Hepatocyte (in vitro differentiated cells): ENCODE measurements around the gene MAP3K5. TPM values are rescaled to one million over a fixed set of nuclear protein-coding genes. Genes with fewer than 3 reads are reported as not detected.

ENCODE experiments used
- DNase-seq: peaks from one replicate; pipeline ENCODE4 v3.0.0-alpha.2; 2016; ENCODE audit warnings: low spot score
- H2AFZ ChIP-seq: fragments of 200-600 bp; sonication (generic); 2 replicates; pipeline ENCODE4 v1.6.0; 2016; ENCODE audit warnings: antibody characterized with exemption, mild to moderate bottlenecking
- H3K27ac ChIP-seq: fragments of 200-600 bp; sonication (generic); 2 replicates; pipeline ENCODE4 v1.5.1; 2016; ENCODE audit warnings: mild to moderate bottlenecking
- H3K27me3 ChIP-seq: fragments of 200-600 bp; sonication (generic); 2 replicates; pipeline ENCODE4 v1.6.1; 2016
- H3K36me3 ChIP-seq: fragments of 200-600 bp; sonication (generic); replicated peaks from 2 replicates; pipeline ENCODE4 v1.5.1; 2016; ENCODE audit warnings: low read depth; ENCODE audit not compliant: insufficient read depth
- H3K4me1 ChIP-seq: fragments of 200-600 bp; sonication (generic); 2 replicates; pipeline ENCODE4 v1.5.1; 2016; ENCODE audit warnings: mild to moderate bottlenecking, moderate library complexity; ENCODE audit not compliant: insufficient read depth
- H3K4me2 ChIP-seq: fragments of 200-600 bp; sonication (generic); 2 replicates; pipeline ENCODE4 v1.6.0; 2016
- H3K4me3 ChIP-seq: fragments of 200-600 bp; sonication (generic); 2 replicates; pipeline ENCODE4 v1.5.1; 2016; ENCODE audit warnings: mild to moderate bottlenecking
- H3K79me2 ChIP-seq: fragments of 200-600 bp; sonication (generic); 2 replicates; pipeline ENCODE4 v1.6.0; 2017; ENCODE audit warnings: mild to moderate bottlenecking
- H3K9me2 ChIP-seq: fragments of 200-600 bp; sonication (generic); replicated peaks from 2 replicates; pipeline ENCODE4 v1.6.0; 2017; ENCODE audit warnings: mild to moderate bottlenecking; ENCODE audit not compliant: insufficient read depth
- H3K9me3 ChIP-seq: fragments of 200-600 bp; sonication (generic); 2 replicates; pipeline ENCODE4 v1.5.1; 2016; ENCODE audit warnings: low read depth, mild to moderate bottlenecking
- H4K20me1 ChIP-seq: fragments of 200-600 bp; sonication (generic); 2 replicates; pipeline ENCODE4 v1.6.0; 2016; ENCODE audit warnings: mild to moderate bottlenecking; ENCODE audit not compliant: insufficient read depth, poor library complexity, severe bottlenecking
- CTCF ChIP-seq: fragments of 200-600 bp; sonication (generic); IDR thresholded peaks from 2 replicates; pipeline ENCODE4 v1.5.1; 2016; ENCODE audit warnings: antibody characterized with exemption, mild to moderate bottlenecking; ENCODE audit not compliant: poor library complexity
- EZH2 ChIP-seq: fragments of 200-600 bp; sonication (generic); IDR thresholded peaks from 2 replicates; pipeline ENCODE4 v1.6.1; 2016; ENCODE audit warnings: antibody characterized with exemption, mild to moderate bottlenecking, borderline replicate concordance
- EZH2phosphoT487 ChIP-seq: fragments of 200-600 bp; sonication (generic); IDR thresholded peaks from one replicate; pipeline ENCODE4 v1.6.1; 2018; ENCODE audit warnings: antibody characterized with exemption, mild to moderate bottlenecking, low read depth, moderate library complexity; ENCODE audit not compliant: unreplicated experiment, severe bottlenecking
- WGBS: methylation state at CpG from one replicate; pipeline ENCODE4 v1.1.6; 2016; ENCODE audit warnings: low lambda C conversion rate; ENCODE audit errors: missing lambda C conversion rate; 5-methylcytosine and 5-hydroxymethylcytosine counted together
- polyA plus RNA-seq: library from polyadenylated mRNA; unstranded; fragments of >200 nt; fragmentation: Nextera tagmentation; extraction: Ambion mirVana; gene quantifications from 2 replicates; pipeline ENCODE4 v1.2.1, GENCODE V29; 2016
- total RNA-seq: library from RNA; depleted of rRNA; stranded (reverse); fragments of >200 nt; gene quantifications from 2 replicates; pipeline ENCODE4 v1.2.3, GENCODE V29; 2014

MAP3K5 gene
- total and polyA plus RNA-seq, 2 experiments from 2014 or later: 2.2 to 5.9 TPM

- 39% methylated on average over 1 of the region's 1 CpG for WGBS
- H3K4me3 ChIP-seq: no peak overlapping the region
- H2AFZ ChIP-seq: no peak overlapping the region
- no peaks in the 10 kb centered on the region for H4K20me1 ChIP-seq
- no peaks in the 10 kb centered on the region for H3K9me2 ChIP-seq
- H3K27ac ChIP-seq: no peak overlapping the region
- H3K9me3 ChIP-seq: no peaks in the 10 kb centered on the region
- no peak for DNase-seq
- TF ChIP-seq EZH2 (no peak), CTCF (no peak), EZH2phosphoT487 (no peak)
- H3K79me2 ChIP-seq: no peaks in the 10 kb centered on the region
- no peak overlapping the region for H3K4me2 ChIP-seq
- H3K27me3 ChIP-seq: no peaks in the 10 kb centered on the region
- H3K36me3 ChIP-seq: no peaks in the 10 kb centered on the region
- no peaks in the 10 kb centered on the region for H3K4me1 ChIP-seq
These were observed 12.6 kb downstream of the MAP3K5 start for GRCh38 chr6:136779682-136780081.

GRCh38 chr6:136777651-136778050 lies 14.6 kb downstream of the MAP3K5 start:
- Histone ChIP-seq H3K9me2 (no peaks in the 10 kb centered on the region), H3K4me1 (no peaks in the 10 kb centered on the region), H3K27me3 (no peaks in the 10 kb centered on the region), H4K20me1 (no peaks in the 10 kb centered on the region), H3K4me3 (no peak overlapping the region), H3K4me2 (no peak overlapping the region), H3K79me2 (no peaks in the 10 kb centered on the region), H3K36me3 (no peaks in the 10 kb centered on the region), H3K9me3 (no peaks in the 10 kb centered on the region), H3K27ac (no peak overlapping the region), H2AFZ (no peak overlapping the region)
- DNase-seq: no peak
- TF ChIP-seq EZH2phosphoT487 (no peak), EZH2 (no peak), CTCF (no peak)
- WGBS: 79% methylated on average over 3 of the region's 3 CpGs

- no peaks in the 10 kb centered on the region for H3K4me1 ChIP-seq
- TF ChIP-seq CTCF (no peak), EZH2 (no peak), EZH2phosphoT487 (no peak)
- no peak overlapping the region for H3K27ac ChIP-seq
- DNase-seq: no peak
- no peaks in the 10 kb centered on the region for H3K9me2 ChIP-seq
- no peak overlapping the region for H3K4me2 ChIP-seq
- no peaks in the 10 kb centered on the region for H3K9me3 ChIP-seq
- H2AFZ ChIP-seq: no peak overlapping the region
- H3K36me3 ChIP-seq: no peaks in the 10 kb centered on the region
- no peak overlapping the region for H3K4me3 ChIP-seq
- no peaks in the 10 kb centered on the region for H3K79me2 ChIP-seq
- 82% methylated on average over 2 of the region's 2 CpGs for WGBS
- no peaks in the 10 kb centered on the region for H3K27me3 ChIP-seq
- H4K20me1 ChIP-seq: no peaks in the 10 kb centered on the region
These were observed 16.7 kb downstream of the MAP3K5 start for GRCh38 chr6:136775548-136775947.

GRCh38 chr6:136775081-136775480 lies 17.2 kb downstream of the MAP3K5 start:
- no peak for DNase-seq
- H2AFZ ChIP-seq: no peak overlapping the region
- no peaks in the 10 kb centered on the region for H3K27me3 ChIP-seq
- no peak overlapping the region for H3K4me3 ChIP-seq
- H3K4me2 ChIP-seq: no peak overlapping the region
- H3K9me2 ChIP-seq: no peaks in the 10 kb centered on the region
- no peaks in the 10 kb centered on the region for H3K36me3 ChIP-seq
- H3K4me1 ChIP-seq: no peaks in the 10 kb centered on the region
- 86% methylated on average over 3 of the region's 3 CpGs for WGBS
- no peaks in the 10 kb centered on the region for H3K79me2 ChIP-seq
- no peaks in the 10 kb centered on the region for H3K9me3 ChIP-seq
- H4K20me1 ChIP-seq: no peaks in the 10 kb centered on the region
- no peak overlapping the region for H3K27ac ChIP-seq
- TF ChIP-seq EZH2 (no peak), EZH2phosphoT487 (no peak), CTCF (no peak)
